GM23338 (cell line): ENCODE measurements around the gene NLE1.

ENCODE experiments used
- CREB1 ChIP-seq: fragments of 250-450 bp; sonication (Bioruptor Pico); IDR thresholded peaks from 2 replicates; pipeline ENCODE4 v1.5.0; 2020; ENCODE audit warnings: low read depth, mild to moderate bottlenecking, moderate library complexity
- CTCF ChIP-seq, 2 experiments: fragments of 200-600 bp in 1 of 2; sonication (generic) in 1 of 2; conservative IDR thresholded peaks; 2 replicates each; pipeline versions ENCODE4 v1.5.1 to v1.6.1; 2016 to 2017; ENCODE audit warnings: antibody characterized with exemption in 2 of 2, low read depth in 2 of 2, mild to moderate bottlenecking in 2 of 2, moderate library complexity in 1 of 2
- EZH2 ChIP-seq: fragments of 200-600 bp; sonication (generic); IDR thresholded peaks from one replicate; pipeline ENCODE4 v1.8.0; 2017; ENCODE audit warnings: antibody characterized with exemption, mild to moderate bottlenecking, low read depth; ENCODE audit not compliant: unreplicated experiment
- EZH2phosphoT487 ChIP-seq: fragments of 200-600 bp; sonication (generic); IDR thresholded peaks from one replicate; pipeline ENCODE4 v1.8.1; 2018; ENCODE audit warnings: antibody characterized with exemption; ENCODE audit not compliant: unreplicated experiment
- JUNB ChIP-seq: IDR thresholded peaks from one replicate; pipeline ENCODE4 v1.6.1; 2016; ENCODE audit warnings: antibody characterized with exemption; ENCODE audit not compliant: unreplicated experiment
- NANOG ChIP-seq: IDR thresholded peaks from 2 replicates; pipeline ENCODE4 v1.6.1; 2016; ENCODE audit warnings: antibody characterized with exemption, borderline replicate concordance
- POLR2AphosphoS5 ChIP-seq: IDR thresholded peaks from 2 replicates; pipeline ENCODE4 v1.6.1; 2016; ENCODE audit warnings: antibody characterized with exemption, low read depth
- STAT1 ChIP-seq: IDR thresholded peaks from one replicate; pipeline ENCODE4 v1.6.1; 2016; ENCODE audit warnings: antibody characterized with exemption; ENCODE audit not compliant: unreplicated experiment
- ZNF114 ChIP-seq: fragments of 250-450 bp; sonication (Bioruptor Pico); IDR thresholded peaks from 2 replicates; pipeline ENCODE4 v1.5.0; 2020; ENCODE audit warnings: mild to moderate bottlenecking, moderate library complexity
- ZNF331 ChIP-seq: fragments of 250-450 bp; sonication (Bioruptor Pico); IDR thresholded peaks from 2 replicates; pipeline ENCODE4 v1.5.0; 2020; ENCODE audit warnings: low read depth, mild to moderate bottlenecking, moderate library complexity
- ZNF462 ChIP-seq: fragments of 250-450 bp; sonication (Bioruptor Pico); IDR thresholded peaks from 2 replicates; pipeline ENCODE4 v1.5.0; 2020; ENCODE audit warnings: mild to moderate bottlenecking, moderate library complexity
- TF ChIP-seq, protein P1 (sequence below): IDR thresholded peaks from 2 replicates; pipeline ENCODE4 v1.6.1; 2016; ENCODE audit warnings: antibody characterized with exemption
- TF ChIP-seq, protein P2 (sequence below): IDR thresholded peaks from one replicate; pipeline ENCODE4 v1.6.1; 2018; ENCODE audit warnings: antibody characterized with exemption; ENCODE audit not compliant: unreplicated experiment

- TF ChIP-seq CTCF (conservative IDR thresholded peaks at IDR 0.05; ENCODE audit: low read depth in 2 of 2) (no peak), EZH2 (no peak), ZNF462 (CRISPR knock-in tag) (no peak), ZNF114 (CRISPR knock-in tag) (no peak), EZH2phosphoT487 (no peak), POLR2AphosphoS5 (no peak), JUNB (no peak), CREB1 (CRISPR knock-in tag) (no peak), ZNF331 (no peak), NANOG (no peak), STAT1 (no peak)
- TF ChIP-seq, protein P1, sequence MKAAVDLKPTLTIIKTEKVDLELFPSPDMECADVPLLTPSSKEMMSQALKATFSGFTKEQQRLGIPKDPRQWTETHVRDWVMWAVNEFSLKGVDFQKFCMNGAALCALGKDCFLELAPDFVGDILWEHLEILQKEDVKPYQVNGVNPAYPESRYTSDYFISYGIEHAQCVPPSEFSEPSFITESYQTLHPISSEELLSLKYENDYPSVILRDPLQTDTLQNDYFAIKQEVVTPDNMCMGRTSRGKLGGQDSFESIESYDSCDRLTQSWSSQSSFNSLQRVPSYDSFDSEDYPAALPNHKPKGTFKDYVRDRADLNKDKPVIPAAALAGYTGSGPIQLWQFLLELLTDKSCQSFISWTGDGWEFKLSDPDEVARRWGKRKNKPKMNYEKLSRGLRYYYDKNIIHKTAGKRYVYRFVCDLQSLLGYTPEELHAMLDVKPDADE, result no peak
- TF ChIP-seq, protein P2, sequence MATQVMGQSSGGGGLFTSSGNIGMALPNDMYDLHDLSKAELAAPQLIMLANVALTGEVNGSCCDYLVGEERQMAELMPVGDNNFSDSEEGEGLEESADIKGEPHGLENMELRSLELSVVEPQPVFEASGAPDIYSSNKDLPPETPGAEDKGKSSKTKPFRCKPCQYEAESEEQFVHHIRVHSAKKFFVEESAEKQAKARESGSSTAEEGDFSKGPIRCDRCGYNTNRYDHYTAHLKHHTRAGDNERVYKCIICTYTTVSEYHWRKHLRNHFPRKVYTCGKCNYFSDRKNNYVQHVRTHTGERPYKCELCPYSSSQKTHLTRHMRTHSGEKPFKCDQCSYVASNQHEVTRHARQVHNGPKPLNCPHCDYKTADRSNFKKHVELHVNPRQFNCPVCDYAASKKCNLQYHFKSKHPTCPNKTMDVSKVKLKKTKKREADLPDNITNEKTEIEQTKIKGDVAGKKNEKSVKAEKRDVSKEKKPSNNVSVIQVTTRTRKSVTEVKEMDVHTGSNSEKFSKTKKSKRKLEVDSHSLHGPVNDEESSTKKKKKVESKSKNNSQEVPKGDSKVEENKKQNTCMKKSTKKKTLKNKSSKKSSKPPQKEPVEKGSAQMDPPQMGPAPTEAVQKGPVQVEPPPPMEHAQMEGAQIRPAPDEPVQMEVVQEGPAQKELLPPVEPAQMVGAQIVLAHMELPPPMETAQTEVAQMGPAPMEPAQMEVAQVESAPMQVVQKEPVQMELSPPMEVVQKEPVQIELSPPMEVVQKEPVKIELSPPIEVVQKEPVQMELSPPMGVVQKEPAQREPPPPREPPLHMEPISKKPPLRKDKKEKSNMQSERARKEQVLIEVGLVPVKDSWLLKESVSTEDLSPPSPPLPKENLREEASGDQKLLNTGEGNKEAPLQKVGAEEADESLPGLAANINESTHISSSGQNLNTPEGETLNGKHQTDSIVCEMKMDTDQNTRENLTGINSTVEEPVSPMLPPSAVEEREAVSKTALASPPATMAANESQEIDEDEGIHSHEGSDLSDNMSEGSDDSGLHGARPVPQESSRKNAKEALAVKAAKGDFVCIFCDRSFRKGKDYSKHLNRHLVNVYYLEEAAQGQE, result no peak
Observed at GRCh38 chr17:35159940-35160339, 17.8 kb upstream of the NLE1 start.
